Parathyroid adenoma (tissue), 2 donors: ENCODE measurements around the gene CD274.

Source experiments
- H2AFZ ChIP-seq: fragments of 300-600 bp; sonication (generic); one replicate; pipeline ENCODE4 v1.7.0; 2017; ENCODE audit warnings: antibody characterized with exemption, mild to moderate bottlenecking
- H3K27ac ChIP-seq: fragments of 300-600 bp; sonication (generic); one replicate; pipeline ENCODE4 v1.7.0; 2017
- H3K27me3 ChIP-seq: fragments of 300-600 bp; sonication (generic); one replicate; pipeline ENCODE4 v1.7.0; 2017; ENCODE audit warnings: low read length; ENCODE audit not compliant: control insufficient read depth, insufficient read depth
- H3K36me3 ChIP-seq: fragments of 300-600 bp; sonication (generic); one replicate; pipeline ENCODE4 v1.7.0; 2017; ENCODE audit warnings: low read length; ENCODE audit not compliant: control insufficient read depth, insufficient read depth
- H3K4me1 ChIP-seq: fragments of 300-600 bp; sonication (generic); one replicate; pipeline ENCODE4 v1.7.0; 2017; ENCODE audit warnings: control low read depth
- H3K4me2 ChIP-seq: fragments of 300-600 bp; sonication (generic); one replicate; pipeline ENCODE4 v1.7.0; 2017; ENCODE audit warnings: low read length
- H3K4me3 ChIP-seq: fragments of 300-600 bp; sonication (generic); one replicate; pipeline ENCODE4 v1.7.0; 2017; ENCODE audit warnings: low read depth, low read length
- H3K79me2 ChIP-seq: fragments of 300-600 bp; sonication (generic); one replicate; pipeline ENCODE4 v1.7.0; 2017; ENCODE audit warnings: control low read depth
- H3K9ac ChIP-seq: fragments of 300-600 bp; sonication (generic); one replicate; pipeline ENCODE4 v1.7.0; 2017; ENCODE audit warnings: mild to moderate bottlenecking
- H3K9me3 ChIP-seq: fragments of 300-600 bp; sonication (generic); one replicate; pipeline ENCODE4 v1.7.0; 2017; ENCODE audit warnings: low read length; ENCODE audit not compliant: control insufficient read depth
- CTCF ChIP-seq: fragments of 300-600 bp; sonication (generic); IDR thresholded peaks from one replicate; pipeline ENCODE4 v1.7.0; 2017; ENCODE audit warnings: antibody characterized with exemption, mild to moderate bottlenecking
- donor health status: primary hyperparathyroidism.

The CD274 gene

DNA sequence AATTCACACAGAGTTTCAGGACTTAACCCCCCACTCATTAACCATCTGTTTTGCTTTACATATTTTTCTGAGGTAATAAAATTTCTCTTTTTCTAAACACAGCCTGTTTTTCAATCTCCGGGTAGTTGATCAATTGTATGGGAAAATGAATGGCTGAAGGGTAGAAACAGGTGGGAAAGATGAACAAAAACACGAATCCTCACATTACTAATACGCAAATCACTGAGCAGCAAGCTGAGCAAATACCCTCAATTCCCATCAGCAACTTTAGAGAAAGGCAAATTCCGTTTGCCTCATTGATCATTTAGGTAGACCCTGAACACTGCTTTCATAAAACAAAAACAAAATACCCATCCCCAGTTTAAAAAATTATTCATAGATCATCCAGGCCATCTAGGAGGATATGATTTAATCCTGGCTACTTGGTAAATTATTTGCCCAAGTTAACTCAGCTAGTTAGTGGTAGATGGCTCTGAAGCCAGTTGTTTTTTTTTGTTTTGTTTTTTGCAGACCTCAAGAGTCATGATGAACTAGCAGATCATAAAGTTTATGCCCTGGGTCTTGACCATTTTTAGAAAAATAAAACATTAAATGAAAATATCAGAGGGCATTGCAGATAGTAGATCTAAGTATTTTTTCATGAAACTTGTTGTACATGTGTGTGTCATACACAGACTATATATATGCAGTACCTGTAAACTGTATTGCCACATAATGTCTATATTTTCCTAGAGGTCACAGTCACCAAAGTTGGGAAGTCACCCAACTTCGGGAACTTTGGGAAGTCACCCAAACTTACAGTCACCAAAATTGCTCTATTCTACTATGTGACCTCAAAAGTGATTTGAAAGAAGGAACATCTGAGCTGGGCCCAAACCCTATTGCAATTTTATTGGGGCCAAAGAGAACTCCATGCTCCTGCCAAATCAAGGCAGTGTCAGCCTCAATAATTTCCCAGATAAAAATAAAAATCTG is 1.6 kb upstream of the CD274 start:
- H3K9me3 ChIP-seq: no peaks in the 10 kb centered on the region
- no peak overlapping the region for H3K4me3 ChIP-seq
- no peak overlapping the region for H3K9ac ChIP-seq
- no peak overlapping the region for H3K4me2 ChIP-seq
- H3K36me3 ChIP-seq: no peaks in the 10 kb centered on the region
- H2AFZ ChIP-seq: peak overlapping the region; percentile 89
- H3K27me3 ChIP-seq: no peaks in the 10 kb centered on the region
- peaks cover 4% of the 10 kb centered on the region for H3K4me1 ChIP-seq
- H3K27ac ChIP-seq: no peak overlapping the region
- no peak for TF ChIP-seq CTCF
- H3K79me2 ChIP-seq: no peaks in the 10 kb centered on the region

GRCh38 chr9:5449521-5450358 is 602 bp upstream of the CD274 start:
- Histone ChIP-seq H3K36me3 (no peaks in the 10 kb centered on the region), H3K9ac (peak overlapping the region; percentile 28), H2AFZ (peak overlapping the region; percentile 89), H3K79me2 (no peaks in the 10 kb centered on the region), H3K4me3 (peak overlapping the region; percentile 58), H3K27me3 (no peaks in the 10 kb centered on the region), H3K27ac (peak overlapping the region; percentile 87), H3K4me2 (peak overlapping the region; percentile 52), H3K4me1 (peaks cover 4% of the 10 kb centered on the region), H3K9me3 (no peaks in the 10 kb centered on the region)
- no peak for TF ChIP-seq CTCF

GRCh38 chr9:5452286-5452609 is 1.9 kb downstream of the CD274 start:
- Histone ChIP-seq H3K27ac (no peak overlapping the region), H3K4me3 (no peak overlapping the region), H3K4me2 (no peak overlapping the region), H3K27me3 (no peaks in the 10 kb centered on the region), H2AFZ (no peak overlapping the region), H3K36me3 (no peaks in the 10 kb centered on the region), H3K79me2 (no peaks in the 10 kb centered on the region), H3K4me1 (peaks cover 4% of the 10 kb centered on the region), H3K9ac (no peak overlapping the region), H3K9me3 (no peaks in the 10 kb centered on the region)
- TF ChIP-seq CTCF: no peak

DNA sequence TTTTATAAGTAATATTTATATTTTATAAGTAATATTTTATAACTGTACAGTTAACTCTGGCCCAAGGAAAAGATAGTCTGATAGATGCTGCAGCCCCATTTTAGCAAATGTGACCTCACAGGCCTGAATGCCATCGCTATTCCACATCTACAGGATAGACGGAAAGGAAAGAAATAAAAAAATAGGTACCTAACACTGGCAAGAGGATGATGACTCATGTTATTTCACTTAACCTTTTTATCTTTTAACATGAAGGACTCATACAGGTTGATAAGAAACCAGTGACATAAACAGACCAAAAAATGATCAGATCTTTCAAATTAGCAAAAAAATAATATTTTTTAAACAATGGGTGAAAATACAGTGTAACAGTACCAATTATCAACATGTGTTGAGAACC is 2.7 kb downstream of the CD274 start:
- H3K79me2 ChIP-seq: no peaks in the 10 kb centered on the region
- no peak for TF ChIP-seq CTCF
- no peaks in the 10 kb centered on the region for H3K27me3 ChIP-seq
- H3K9me3 ChIP-seq: no peaks in the 10 kb centered on the region
- peaks cover 4% of the 10 kb centered on the region for H3K4me1 ChIP-seq
- H3K4me2 ChIP-seq: no peak overlapping the region
- no peak overlapping the region for H3K27ac ChIP-seq
- H3K36me3 ChIP-seq: no peaks in the 10 kb centered on the region
- H2AFZ ChIP-seq: no peak overlapping the region
- no peak overlapping the region for H3K4me3 ChIP-seq
- no peak overlapping the region for H3K9ac ChIP-seq
